GM23338 (cell line): ENCODE measurements around the gene PASD1. TPM values are rescaled to one million over a fixed set of nuclear protein-coding genes. Genes with fewer than 3 reads are reported as not detected.

Source experiments
- ATAC-seq: fragments of 200-7000 bp; cut with Tn5 transposase; 3 replicates; pipeline ENCODE4 v1.9.1; 2020
- DNase-seq: peaks from one replicate; pipeline ENCODE4 v3.0.0-alpha.2; 2015; ENCODE audit warnings: low spot score
- H2AFZ ChIP-seq: fragments of 200-600 bp; sonication (generic); 2 replicates; pipeline ENCODE4 v1.8.0; 2016; ENCODE audit warnings: antibody characterized with exemption, mild to moderate bottlenecking, moderate library complexity
- H3F3A ChIP-seq: fragments of 200-600 bp; sonication (generic); replicated peaks from 2 replicates; pipeline ENCODE4 v1.8.0; 2017; ENCODE audit warnings: antibody characterized with exemption, mixed run types, low read depth
- H3K27ac ChIP-seq: fragments of 200-600 bp; sonication (generic); 2 replicates; pipeline ENCODE4 v1.6.1; 2016; ENCODE audit warnings: low read depth
- H3K27me3 ChIP-seq: fragments of 200-600 bp; sonication (generic); 2 replicates; pipeline ENCODE4 v1.8.0; 2016; ENCODE audit warnings: mild to moderate bottlenecking, mixed run types, moderate library complexity; ENCODE audit not compliant: insufficient read depth
- H3K36me3 ChIP-seq: fragments of 200-600 bp; sonication (generic); 2 replicates; pipeline ENCODE4 v1.8.0; 2016; ENCODE audit warnings: mild to moderate bottlenecking; ENCODE audit not compliant: insufficient read depth
- H3K4me1 ChIP-seq: fragments of 200-600 bp; sonication (generic); 2 replicates; pipeline ENCODE4 v1.8.0; 2016; ENCODE audit warnings: mild to moderate bottlenecking, moderate library complexity; ENCODE audit not compliant: insufficient read depth
- H3K4me2 ChIP-seq: fragments of 200-600 bp; sonication (generic); 2 replicates; pipeline ENCODE4 v1.7.1; 2017; ENCODE audit warnings: mixed run types
- H3K4me3 ChIP-seq: fragments of 200-600 bp; sonication (generic); 2 replicates; pipeline ENCODE4 v1.6.1; 2016; ENCODE audit warnings: mixed run types
- H3K79me2 ChIP-seq: fragments of 200-600 bp; sonication (generic); replicated peaks from 2 replicates; pipeline ENCODE4 v1.8.0; 2017; ENCODE audit warnings: mild to moderate bottlenecking; ENCODE audit not compliant: insufficient read depth
- H3K9me2 ChIP-seq: fragments of 200-600 bp; sonication (generic); 2 replicates; pipeline ENCODE4 v1.8.0; 2017; ENCODE audit not compliant: insufficient read depth
- H4K20me1 ChIP-seq: fragments of 200-600 bp; sonication (generic); replicated peaks from 2 replicates; pipeline ENCODE4 v1.8.0; 2017; ENCODE audit warnings: mild to moderate bottlenecking; ENCODE audit not compliant: insufficient read depth
- H3K27ac Mint-ChIP-seq: 2 replicates; pipeline ENCODE4 v1.8.0; 2020; ENCODE audit warnings: inconsistent platforms, mild to moderate bottlenecking, moderate library complexity, mixed read lengths
- H3K27me3 Mint-ChIP-seq: 3 replicates; pipeline ENCODE4 v1.8.0; 2022; ENCODE audit warnings: low read depth, mild to moderate bottlenecking, moderate library complexity, mixed read lengths, inconsistent platforms; ENCODE audit not compliant: insufficient read depth, poor library complexity
- H3K36me3 Mint-ChIP-seq: 3 replicates; pipeline ENCODE4 v1.8.0; 2021; ENCODE audit warnings: low read depth, mild to moderate bottlenecking, inconsistent platforms, moderate library complexity, mixed read lengths
- H3K4me1 Mint-ChIP-seq: 3 replicates; pipeline ENCODE4 v1.8.0; 2020; ENCODE audit warnings: mild to moderate bottlenecking, inconsistent platforms, mixed read lengths
- H3K4me3 Mint-ChIP-seq: 3 replicates; pipeline ENCODE4 v1.8.0; 2021; ENCODE audit warnings: moderate library complexity, mild to moderate bottlenecking, inconsistent platforms, mixed read lengths
- H3K9me3 Mint-ChIP-seq: 3 replicates; pipeline ENCODE4 v1.8.0; 2020; ENCODE audit warnings: moderate library complexity, mild to moderate bottlenecking, inconsistent platforms, mixed read lengths
- CREB1 ChIP-seq: fragments of 250-450 bp; sonication (Bioruptor Pico); IDR thresholded peaks from 2 replicates; pipeline ENCODE4 v1.5.0; 2020; ENCODE audit warnings: low read depth, mild to moderate bottlenecking, moderate library complexity
- EZH2 ChIP-seq: fragments of 200-600 bp; sonication (generic); IDR thresholded peaks from one replicate; pipeline ENCODE4 v1.8.0; 2017; ENCODE audit warnings: antibody characterized with exemption, mild to moderate bottlenecking, low read depth; ENCODE audit not compliant: unreplicated experiment
- EZH2phosphoT487 ChIP-seq: fragments of 200-600 bp; sonication (generic); IDR thresholded peaks from one replicate; pipeline ENCODE4 v1.8.1; 2018; ENCODE audit warnings: antibody characterized with exemption; ENCODE audit not compliant: unreplicated experiment
- JUNB ChIP-seq: IDR thresholded peaks from one replicate; pipeline ENCODE4 v1.6.1; 2016; ENCODE audit warnings: antibody characterized with exemption; ENCODE audit not compliant: unreplicated experiment
- NANOG ChIP-seq: IDR thresholded peaks from 2 replicates; pipeline ENCODE4 v1.6.1; 2016; ENCODE audit warnings: antibody characterized with exemption, borderline replicate concordance
- POLR2AphosphoS5 ChIP-seq: IDR thresholded peaks from 2 replicates; pipeline ENCODE4 v1.6.1; 2016; ENCODE audit warnings: antibody characterized with exemption, low read depth
- STAT1 ChIP-seq: IDR thresholded peaks from one replicate; pipeline ENCODE4 v1.6.1; 2016; ENCODE audit warnings: antibody characterized with exemption; ENCODE audit not compliant: unreplicated experiment
- ZNF114 ChIP-seq: fragments of 250-450 bp; sonication (Bioruptor Pico); IDR thresholded peaks from 2 replicates; pipeline ENCODE4 v1.5.0; 2020; ENCODE audit warnings: mild to moderate bottlenecking, moderate library complexity
- ZNF331 ChIP-seq: fragments of 250-450 bp; sonication (Bioruptor Pico); IDR thresholded peaks from 2 replicates; pipeline ENCODE4 v1.5.0; 2020; ENCODE audit warnings: low read depth, mild to moderate bottlenecking, moderate library complexity
- polyA plus RNA-seq: library from polyadenylated mRNA; unstranded; fragments of >200 nt; fragmentation: Nextera tagmentation; extraction: Ambion mirVana; gene quantifications from 2 replicates; pipeline ENCODE4 v1.2.1, GENCODE V29; 2016
- total RNA-seq: library from RNA; depleted of rRNA; stranded (reverse); fragments of >200 nt; shearing (Covaris generic); gene quantifications from 2 replicates; pipeline ENCODE4 v1.2.3, GENCODE V29; 2014
- TF ChIP-seq, protein P1 (sequence below), 2 experiments: fragments of 200-600 bp in 1 of 2; sonication (generic) in 1 of 2; conservative IDR thresholded peaks; 2 replicates each; pipeline versions ENCODE4 v1.5.1 to v1.6.1; 2016 to 2017; ENCODE audit warnings: antibody characterized with exemption in 2 of 2, low read depth in 2 of 2, mild to moderate bottlenecking in 2 of 2, moderate library complexity in 1 of 2
- TF ChIP-seq, protein P2 (sequence below): IDR thresholded peaks from one replicate; pipeline ENCODE4 v1.6.1; 2018; ENCODE audit warnings: antibody characterized with exemption; ENCODE audit not compliant: unreplicated experiment
- TF ChIP-seq, protein P3 (sequence below): IDR thresholded peaks from 2 replicates; pipeline ENCODE4 v1.6.1; 2016; ENCODE audit warnings: antibody characterized with exemption
- TF ChIP-seq, protein P4 (sequence below): fragments of 250-450 bp; sonication (Bioruptor Pico); IDR thresholded peaks from 2 replicates; pipeline ENCODE4 v1.5.0; 2020; ENCODE audit warnings: mild to moderate bottlenecking, moderate library complexity

Gene PASD1
- total and polyA plus RNA-seq, 2 experiments from 2014 or later = 0.24 TPM; not detected in 1

DNA sequence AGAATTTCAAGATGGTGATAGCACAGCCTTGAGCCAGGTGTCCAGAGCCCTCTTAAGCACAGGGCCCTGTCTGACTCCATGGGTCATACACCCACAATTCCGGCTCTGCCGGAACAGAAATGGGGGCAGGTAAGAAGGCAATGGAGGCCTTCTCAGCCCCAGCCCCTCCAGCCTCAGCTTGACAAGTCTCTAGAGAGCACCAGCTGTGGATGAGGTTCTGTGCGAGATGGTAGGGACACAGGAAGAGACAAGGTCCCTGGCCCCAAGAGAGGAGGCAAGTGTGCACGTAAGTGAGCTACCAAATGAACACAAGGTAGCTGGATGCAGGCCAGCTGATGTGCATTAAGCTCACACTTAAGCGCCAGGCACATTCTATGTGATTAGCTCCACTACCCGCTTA is 129.3 kb downstream of the PASD1 start:
- H3K4me2 ChIP-seq = no peak overlapping the region
- peaks cover 13% of the 10 kb centered on the region for H3K27me3 Mint-ChIP-seq
- peaks cover 7% of the 10 kb centered on the region for H3K4me1 Mint-ChIP-seq
- no peak overlapping the region for H3K27ac Mint-ChIP-seq
- H3K27ac ChIP-seq = no peak overlapping the region
- TF ChIP-seq STAT1 (no peak), CREB1 (CRISPR knock-in tag) (no peak), ZNF331 (CRISPR knock-in tag) (no peak), EZH2 (no peak), JUNB (no peak), ZNF114 (CRISPR knock-in tag) (no peak), NANOG (no peak), EZH2phosphoT487 (no peak), POLR2AphosphoS5 (no peak)
- TF ChIP-seq, protein P1, sequence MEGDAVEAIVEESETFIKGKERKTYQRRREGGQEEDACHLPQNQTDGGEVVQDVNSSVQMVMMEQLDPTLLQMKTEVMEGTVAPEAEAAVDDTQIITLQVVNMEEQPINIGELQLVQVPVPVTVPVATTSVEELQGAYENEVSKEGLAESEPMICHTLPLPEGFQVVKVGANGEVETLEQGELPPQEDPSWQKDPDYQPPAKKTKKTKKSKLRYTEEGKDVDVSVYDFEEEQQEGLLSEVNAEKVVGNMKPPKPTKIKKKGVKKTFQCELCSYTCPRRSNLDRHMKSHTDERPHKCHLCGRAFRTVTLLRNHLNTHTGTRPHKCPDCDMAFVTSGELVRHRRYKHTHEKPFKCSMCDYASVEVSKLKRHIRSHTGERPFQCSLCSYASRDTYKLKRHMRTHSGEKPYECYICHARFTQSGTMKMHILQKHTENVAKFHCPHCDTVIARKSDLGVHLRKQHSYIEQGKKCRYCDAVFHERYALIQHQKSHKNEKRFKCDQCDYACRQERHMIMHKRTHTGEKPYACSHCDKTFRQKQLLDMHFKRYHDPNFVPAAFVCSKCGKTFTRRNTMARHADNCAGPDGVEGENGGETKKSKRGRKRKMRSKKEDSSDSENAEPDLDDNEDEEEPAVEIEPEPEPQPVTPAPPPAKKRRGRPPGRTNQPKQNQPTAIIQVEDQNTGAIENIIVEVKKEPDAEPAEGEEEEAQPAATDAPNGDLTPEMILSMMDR (conservative IDR thresholded peaks at IDR 0.05; ENCODE audit: low read depth in 2 of 2) = no peak
- TF ChIP-seq, protein P2, sequence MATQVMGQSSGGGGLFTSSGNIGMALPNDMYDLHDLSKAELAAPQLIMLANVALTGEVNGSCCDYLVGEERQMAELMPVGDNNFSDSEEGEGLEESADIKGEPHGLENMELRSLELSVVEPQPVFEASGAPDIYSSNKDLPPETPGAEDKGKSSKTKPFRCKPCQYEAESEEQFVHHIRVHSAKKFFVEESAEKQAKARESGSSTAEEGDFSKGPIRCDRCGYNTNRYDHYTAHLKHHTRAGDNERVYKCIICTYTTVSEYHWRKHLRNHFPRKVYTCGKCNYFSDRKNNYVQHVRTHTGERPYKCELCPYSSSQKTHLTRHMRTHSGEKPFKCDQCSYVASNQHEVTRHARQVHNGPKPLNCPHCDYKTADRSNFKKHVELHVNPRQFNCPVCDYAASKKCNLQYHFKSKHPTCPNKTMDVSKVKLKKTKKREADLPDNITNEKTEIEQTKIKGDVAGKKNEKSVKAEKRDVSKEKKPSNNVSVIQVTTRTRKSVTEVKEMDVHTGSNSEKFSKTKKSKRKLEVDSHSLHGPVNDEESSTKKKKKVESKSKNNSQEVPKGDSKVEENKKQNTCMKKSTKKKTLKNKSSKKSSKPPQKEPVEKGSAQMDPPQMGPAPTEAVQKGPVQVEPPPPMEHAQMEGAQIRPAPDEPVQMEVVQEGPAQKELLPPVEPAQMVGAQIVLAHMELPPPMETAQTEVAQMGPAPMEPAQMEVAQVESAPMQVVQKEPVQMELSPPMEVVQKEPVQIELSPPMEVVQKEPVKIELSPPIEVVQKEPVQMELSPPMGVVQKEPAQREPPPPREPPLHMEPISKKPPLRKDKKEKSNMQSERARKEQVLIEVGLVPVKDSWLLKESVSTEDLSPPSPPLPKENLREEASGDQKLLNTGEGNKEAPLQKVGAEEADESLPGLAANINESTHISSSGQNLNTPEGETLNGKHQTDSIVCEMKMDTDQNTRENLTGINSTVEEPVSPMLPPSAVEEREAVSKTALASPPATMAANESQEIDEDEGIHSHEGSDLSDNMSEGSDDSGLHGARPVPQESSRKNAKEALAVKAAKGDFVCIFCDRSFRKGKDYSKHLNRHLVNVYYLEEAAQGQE = no peak
- TF ChIP-seq, protein P3, sequence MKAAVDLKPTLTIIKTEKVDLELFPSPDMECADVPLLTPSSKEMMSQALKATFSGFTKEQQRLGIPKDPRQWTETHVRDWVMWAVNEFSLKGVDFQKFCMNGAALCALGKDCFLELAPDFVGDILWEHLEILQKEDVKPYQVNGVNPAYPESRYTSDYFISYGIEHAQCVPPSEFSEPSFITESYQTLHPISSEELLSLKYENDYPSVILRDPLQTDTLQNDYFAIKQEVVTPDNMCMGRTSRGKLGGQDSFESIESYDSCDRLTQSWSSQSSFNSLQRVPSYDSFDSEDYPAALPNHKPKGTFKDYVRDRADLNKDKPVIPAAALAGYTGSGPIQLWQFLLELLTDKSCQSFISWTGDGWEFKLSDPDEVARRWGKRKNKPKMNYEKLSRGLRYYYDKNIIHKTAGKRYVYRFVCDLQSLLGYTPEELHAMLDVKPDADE = no peak
- TF ChIP-seq, protein P4, sequence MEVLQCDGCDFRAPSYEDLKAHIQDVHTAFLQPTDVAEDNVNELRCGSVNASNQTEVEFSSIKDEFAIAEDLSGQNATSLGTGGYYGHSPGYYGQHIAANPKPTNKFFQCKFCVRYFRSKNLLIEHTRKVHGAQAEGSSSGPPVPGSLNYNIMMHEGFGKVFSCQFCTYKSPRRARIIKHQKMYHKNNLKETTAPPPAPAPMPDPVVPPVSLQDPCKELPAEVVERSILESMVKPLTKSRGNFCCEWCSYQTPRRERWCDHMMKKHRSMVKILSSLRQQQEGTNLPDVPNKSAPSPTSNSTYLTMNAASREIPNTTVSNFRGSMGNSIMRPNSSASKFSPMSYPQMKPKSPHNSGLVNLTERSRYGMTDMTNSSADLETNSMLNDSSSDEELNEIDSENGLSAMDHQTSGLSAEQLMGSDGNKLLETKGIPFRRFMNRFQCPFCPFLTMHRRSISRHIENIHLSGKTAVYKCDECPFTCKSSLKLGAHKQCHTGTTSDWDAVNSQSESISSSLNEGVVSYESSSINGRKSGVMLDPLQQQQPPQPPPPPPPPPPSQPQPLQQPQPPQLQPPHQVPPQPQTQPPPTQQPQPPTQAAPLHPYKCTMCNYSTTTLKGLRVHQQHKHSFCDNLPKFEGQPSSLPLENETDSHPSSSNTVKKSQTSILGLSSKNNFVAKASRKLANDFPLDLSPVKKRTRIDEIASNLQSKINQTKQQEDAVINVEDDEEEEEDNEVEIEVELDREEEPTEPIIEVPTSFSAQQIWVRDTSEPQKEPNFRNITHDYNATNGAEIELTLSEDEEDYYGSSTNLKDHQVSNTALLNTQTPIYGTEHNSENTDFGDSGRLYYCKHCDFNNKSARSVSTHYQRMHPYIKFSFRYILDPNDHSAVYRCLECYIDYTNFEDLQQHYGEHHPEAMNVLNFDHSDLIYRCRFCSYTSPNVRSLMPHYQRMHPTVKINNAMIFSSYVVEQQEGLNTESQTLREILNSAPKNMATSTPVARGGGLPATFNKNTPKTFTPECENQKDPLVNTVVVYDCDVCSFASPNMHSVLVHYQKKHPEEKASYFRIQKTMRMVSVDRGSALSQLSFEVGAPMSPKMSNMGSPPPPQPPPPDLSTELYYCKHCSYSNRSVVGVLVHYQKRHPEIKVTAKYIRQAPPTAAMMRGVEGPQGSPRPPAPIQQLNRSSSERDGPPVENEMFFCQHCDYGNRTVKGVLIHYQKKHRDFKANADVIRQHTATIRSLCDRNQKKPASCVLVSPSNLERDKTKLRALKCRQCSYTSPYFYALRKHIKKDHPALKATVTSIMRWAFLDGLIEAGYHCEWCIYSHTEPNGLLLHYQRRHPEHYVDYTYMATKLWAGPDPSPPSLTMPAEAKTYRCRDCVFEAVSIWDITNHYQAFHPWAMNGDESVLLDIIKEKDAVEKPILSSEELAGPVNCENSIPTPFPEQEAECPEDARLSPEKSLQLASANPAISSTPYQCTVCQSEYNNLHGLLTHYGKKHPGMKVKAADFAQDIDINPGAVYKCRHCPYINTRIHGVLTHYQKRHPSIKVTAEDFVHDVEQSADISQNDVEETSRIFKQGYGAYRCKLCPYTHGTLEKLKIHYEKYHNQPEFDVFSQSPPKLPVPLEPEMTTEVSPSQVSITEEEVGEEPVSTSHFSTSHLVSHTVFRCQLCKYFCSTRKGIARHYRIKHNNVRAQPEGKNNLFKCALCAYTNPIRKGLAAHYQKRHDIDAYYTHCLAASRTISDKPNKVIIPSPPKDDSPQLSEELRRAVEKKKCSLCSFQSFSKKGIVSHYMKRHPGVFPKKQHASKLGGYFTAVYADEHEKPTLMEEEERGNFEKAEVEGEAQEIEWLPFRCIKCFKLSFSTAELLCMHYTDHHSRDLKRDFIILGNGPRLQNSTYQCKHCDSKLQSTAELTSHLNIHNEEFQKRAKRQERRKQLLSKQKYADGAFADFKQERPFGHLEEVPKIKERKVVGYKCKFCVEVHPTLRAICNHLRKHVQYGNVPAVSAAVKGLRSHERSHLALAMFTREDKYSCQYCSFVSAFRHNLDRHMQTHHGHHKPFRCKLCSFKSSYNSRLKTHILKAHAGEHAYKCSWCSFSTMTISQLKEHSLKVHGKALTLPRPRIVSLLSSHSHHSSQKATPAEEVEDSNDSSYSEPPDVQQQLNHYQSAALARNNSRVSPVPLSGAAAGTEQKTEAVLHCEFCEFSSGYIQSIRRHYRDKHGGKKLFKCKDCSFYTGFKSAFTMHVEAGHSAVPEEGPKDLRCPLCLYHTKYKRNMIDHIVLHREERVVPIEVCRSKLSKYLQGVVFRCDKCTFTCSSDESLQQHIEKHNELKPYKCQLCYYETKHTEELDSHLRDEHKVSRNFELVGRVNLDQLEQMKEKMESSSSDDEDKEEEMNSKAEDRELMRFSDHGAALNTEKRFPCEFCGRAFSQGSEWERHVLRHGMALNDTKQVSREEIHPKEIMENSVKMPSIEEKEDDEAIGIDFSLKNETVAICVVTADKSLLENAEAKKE (CRISPR knock-in tag) = no peak
- DNase-seq (no peak), ATAC-seq (no peak)
- H2AFZ ChIP-seq = no peak overlapping the region
- H3K4me3 Mint-ChIP-seq = no peak overlapping the region
- H3K79me2 ChIP-seq = no peaks in the 10 kb centered on the region
- H3K27me3 ChIP-seq = peaks cover 4% of the 10 kb centered on the region; the same call in 1 of the 2 replicates
- H3K4me3 ChIP-seq = no peak overlapping the region
- peaks cover 5% of the 10 kb centered on the region; the same call in 1 of the 2 replicates for H3K4me1 ChIP-seq
- H3K9me3 Mint-ChIP-seq = no peaks in the 10 kb centered on the region
- no peaks in the 10 kb centered on the region for H3K9me2 ChIP-seq
- H3K36me3 Mint-ChIP-seq = no peaks in the 10 kb centered on the region
- H4K20me1 ChIP-seq = no peaks in the 10 kb centered on the region
- H3F3A ChIP-seq = no peaks in the 10 kb centered on the region
- no peaks in the 10 kb centered on the region for H3K36me3 ChIP-seq
